ENCODE results near the gene ZFP28. TPM values are rescaled to one million over a fixed set of nuclear protein-coding genes. Genes with fewer than 3 reads are reported as not detected.
A peak's percentile ranks its signal among the peaks of the same experiment; 100 is the strongest.

The ZFP28 gene
- total RNA-seq, 2 donors from 2014 or later: 10.4 to 15.8 TPM

DNA sequence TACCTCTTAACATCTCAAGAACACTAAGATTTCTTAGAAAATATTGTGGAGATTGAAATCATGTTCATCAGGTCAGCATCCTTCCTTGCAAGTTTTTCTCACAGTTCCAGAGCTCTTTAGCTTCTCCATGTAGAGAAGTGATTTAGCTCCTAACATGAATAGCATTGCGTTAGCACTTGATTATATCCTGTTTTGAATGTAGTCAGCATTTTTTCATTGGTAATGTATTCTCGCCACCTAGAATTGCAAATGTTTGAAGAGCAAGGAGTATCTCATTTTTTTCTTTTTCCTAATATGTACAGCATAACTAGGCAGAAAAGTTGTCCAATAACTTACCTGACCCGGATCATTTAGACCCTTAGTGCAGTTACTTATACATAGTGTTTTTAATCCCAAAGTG lies 35.2 kb downstream of the ZFP28 start:
- Histone ChIP-seq H3K27ac (no peak overlapping the region), H3K36me3 (peaks cover 75% of the 10 kb centered on the region), H3K27me3 (replicated peaks; ENCODE audit: insufficient read depth) (no peaks in the 10 kb centered on the region), H3K4me1 (ENCODE audit: control insufficient read depth in 1 of 2, low read depth in 2 of 2) (no peaks in the 10 kb centered on the region), H3K4me3 (no peak overlapping the region), H3K9me3 (peaks cover 96% of the 10 kb centered on the region)
- DNase-seq (ENCODE audit: low spot score) (no peak), ATAC-seq (ENCODE audit: insufficient number of reproducible peaks, low FRiP score, low read depth) (no peak)
- TF ChIP-seq, protein P1, sequence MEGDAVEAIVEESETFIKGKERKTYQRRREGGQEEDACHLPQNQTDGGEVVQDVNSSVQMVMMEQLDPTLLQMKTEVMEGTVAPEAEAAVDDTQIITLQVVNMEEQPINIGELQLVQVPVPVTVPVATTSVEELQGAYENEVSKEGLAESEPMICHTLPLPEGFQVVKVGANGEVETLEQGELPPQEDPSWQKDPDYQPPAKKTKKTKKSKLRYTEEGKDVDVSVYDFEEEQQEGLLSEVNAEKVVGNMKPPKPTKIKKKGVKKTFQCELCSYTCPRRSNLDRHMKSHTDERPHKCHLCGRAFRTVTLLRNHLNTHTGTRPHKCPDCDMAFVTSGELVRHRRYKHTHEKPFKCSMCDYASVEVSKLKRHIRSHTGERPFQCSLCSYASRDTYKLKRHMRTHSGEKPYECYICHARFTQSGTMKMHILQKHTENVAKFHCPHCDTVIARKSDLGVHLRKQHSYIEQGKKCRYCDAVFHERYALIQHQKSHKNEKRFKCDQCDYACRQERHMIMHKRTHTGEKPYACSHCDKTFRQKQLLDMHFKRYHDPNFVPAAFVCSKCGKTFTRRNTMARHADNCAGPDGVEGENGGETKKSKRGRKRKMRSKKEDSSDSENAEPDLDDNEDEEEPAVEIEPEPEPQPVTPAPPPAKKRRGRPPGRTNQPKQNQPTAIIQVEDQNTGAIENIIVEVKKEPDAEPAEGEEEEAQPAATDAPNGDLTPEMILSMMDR (IDR thresholded peaks at IDR 0.05): no peak

DNA sequence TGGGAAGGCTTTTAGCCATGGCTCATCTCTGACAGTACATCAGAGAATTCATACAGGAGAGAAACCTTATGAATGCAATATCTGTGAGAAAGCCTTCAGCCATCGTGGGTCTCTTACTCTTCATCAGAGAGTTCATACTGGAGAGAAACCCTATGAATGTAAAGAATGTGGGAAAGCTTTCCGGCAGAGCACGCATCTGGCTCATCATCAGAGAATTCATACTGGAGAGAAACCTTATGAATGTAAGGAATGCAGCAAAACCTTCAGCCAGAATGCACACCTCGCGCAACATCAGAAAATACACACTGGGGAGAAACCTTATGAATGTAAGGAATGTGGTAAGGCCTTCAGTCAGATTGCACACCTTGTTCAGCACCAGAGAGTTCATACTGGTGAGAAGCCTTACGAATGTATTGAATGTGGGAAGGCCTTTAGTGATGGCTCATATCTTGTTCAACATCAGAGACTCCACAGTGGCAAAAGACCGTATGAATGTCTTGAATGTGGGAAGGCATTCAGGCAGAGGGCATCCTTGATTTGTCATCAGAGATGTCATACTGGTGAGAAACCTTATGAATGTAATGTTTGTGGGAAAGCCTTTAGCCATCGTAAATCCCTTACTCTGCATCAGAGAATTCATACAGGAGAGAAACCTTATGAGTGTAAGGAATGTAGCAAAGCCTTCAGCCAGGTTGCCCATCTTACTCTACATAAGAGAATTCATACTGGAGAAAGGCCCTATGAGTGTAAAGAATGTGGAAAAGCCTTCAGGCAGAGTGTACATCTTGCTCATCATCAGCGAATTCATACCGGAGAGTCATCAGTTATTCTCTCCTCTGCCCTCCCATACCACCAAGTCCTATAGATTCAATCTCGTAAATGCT lies 39.2 kb downstream of the ZFP28 start:
- TF ChIP-seq, protein P1 (IDR thresholded peaks at IDR 0.05): no peak
- Histone ChIP-seq H3K9me3 (peaks cover 98% of the 10 kb centered on the region), H3K4me3 (peak overlapping the region; percentile 18), H3K4me1 (ENCODE audit: control insufficient read depth in 1 of 2, low read depth in 2 of 2) (no peaks in the 10 kb centered on the region), H3K27me3 (replicated peaks; ENCODE audit: insufficient read depth) (no peaks in the 10 kb centered on the region), H3K36me3 (peaks cover 50% of the 10 kb centered on the region), H3K27ac (no peak overlapping the region)
- ATAC-seq (ENCODE audit: insufficient number of reproducible peaks, low FRiP score, low read depth): no peak
- no peak for DNase-seq (ENCODE audit: low spot score)

DNA sequence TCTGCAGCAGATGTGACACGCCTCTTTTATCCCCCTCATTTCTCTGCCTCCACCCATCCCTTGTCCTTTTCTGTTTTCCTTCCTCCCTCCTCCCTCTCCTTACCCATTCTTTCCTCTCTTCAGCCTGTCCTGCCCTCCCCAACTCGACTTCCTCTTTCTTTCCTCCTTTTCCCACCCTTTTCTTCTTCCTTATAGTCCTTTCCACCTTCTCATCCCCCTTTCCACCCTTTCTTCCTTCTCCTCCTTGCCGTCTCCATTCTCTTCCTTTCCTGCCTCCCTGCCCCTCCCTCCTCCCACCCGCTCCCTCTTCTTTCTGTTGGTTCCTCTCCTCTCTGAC lies 55.7 kb downstream of the ZFP28 start:
- Histone ChIP-seq H3K4me3 (peak overlapping the region; percentile 93), H3K4me1 (ENCODE audit: control insufficient read depth in 1 of 2, low read depth in 2 of 2) (peaks cover 6 to 9% of the 10 kb centered on the region in 2 donors), H3K27ac (peak overlapping the region in 1 of 2 donors; percentile 74), H3K9me3 (peaks cover 3% of the 10 kb centered on the region), H3K36me3 (no peaks in the 10 kb centered on the region), H3K27me3 (replicated peaks; ENCODE audit: insufficient read depth) (no peaks in the 10 kb centered on the region)
- ATAC-seq (ENCODE audit: insufficient number of reproducible peaks, low FRiP score, low read depth): no peak
- no peak for DNase-seq (ENCODE audit: low spot score)
- TF ChIP-seq, protein P1 (IDR thresholded peaks at IDR 0.05): no peak

DNA sequence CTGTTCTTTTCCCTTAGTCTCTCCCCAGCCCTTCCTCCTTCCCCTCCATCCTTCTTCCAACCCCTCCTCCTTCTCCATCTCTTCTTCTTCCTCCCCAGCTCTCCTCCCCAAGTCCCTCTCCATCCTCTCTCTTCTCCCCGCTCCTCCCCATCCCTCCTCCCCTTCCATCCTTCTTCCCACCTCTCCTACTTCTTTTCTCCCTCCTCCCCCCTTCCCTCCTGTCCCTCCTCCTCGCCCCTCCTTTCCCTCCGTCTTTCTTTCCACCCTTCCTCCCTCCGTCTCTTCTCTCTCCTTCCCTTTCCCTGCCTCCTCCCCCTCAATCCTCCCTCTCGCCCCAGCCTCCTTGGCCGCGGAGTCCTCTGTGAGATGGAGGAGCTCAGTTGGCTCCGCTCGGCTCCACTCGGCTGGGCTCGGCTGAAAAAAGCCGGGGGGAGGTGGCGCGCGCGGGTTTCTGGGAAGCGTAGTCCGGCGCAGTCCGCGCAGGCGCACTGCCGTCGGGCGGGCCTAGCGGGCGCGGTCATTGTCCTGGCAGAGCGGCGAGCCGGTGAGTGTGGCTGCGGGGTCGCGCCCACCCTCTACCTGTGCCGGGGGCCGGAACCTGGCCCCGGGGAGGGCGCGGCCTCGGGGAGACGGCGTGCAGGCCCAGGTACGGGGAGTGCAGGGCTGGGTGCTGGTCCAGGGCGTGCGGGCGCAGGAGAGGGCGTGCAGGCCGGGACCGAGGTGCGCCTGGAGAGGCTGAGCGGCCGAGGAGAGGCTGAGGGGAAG lies 56.2 kb downstream of the ZFP28 start, which contains the start of gene ZNF71:
ZNF71 (plus strand) TSS at position 520 of the 765 bp plus-strand sequence. CDS start 6,257 bp downstream, outside the sequence.
- H3K9me3 ChIP-seq: peaks cover 3% of the 10 kb centered on the region
- peak within 1 kb of the TSS; percentile 93 for H3K4me3 ChIP-seq
- H3K36me3 ChIP-seq: no peaks in the 10 kb centered on the region
- H3K27me3 ChIP-seq (replicated peaks; ENCODE audit: insufficient read depth): no peaks in the 10 kb centered on the region
- H3K27ac ChIP-seq: peak within 1 kb of the TSS; percentile 34 to 74
- peaks cover 6 to 9% of the 10 kb centered on the region in 2 donors for H3K4me1 ChIP-seq (ENCODE audit: control insufficient read depth in 1 of 2, low read depth in 2 of 2)
- TF ChIP-seq, protein P1 (IDR thresholded peaks at IDR 0.05): no peak
- ATAC-seq (ENCODE audit: insufficient number of reproducible peaks, low FRiP score, low read depth) (peak; percentile 67), DNase-seq (ENCODE audit: low spot score) (peak; percentile 58)

DNA sequence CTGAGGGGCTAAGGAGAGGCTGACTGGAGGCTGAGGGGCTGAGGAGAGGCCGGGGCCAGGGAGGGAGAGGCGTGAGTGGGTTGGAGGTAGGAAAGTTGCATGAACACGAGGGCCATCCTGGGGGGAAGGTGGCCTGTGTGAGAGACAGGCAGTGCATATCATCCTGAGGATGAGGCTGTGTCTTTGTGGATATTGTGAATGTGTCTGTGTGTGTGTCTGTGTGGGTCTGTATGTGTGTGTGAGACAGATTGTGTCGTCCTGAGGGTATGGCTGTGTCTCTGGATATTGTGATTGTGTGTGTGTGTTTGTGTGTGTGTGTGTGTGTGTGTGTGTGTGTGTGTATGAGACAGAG lies 56.8 kb downstream of the ZFP28 start:
- H3K36me3 ChIP-seq: peaks cover 2% of the 10 kb centered on the region
- peaks cover 6 to 9% of the 10 kb centered on the region in 2 donors for H3K4me1 ChIP-seq (ENCODE audit: control insufficient read depth in 1 of 2, low read depth in 2 of 2)
- no peaks in the 10 kb centered on the region for H3K9me3 ChIP-seq
- H3K4me3 ChIP-seq: peak overlapping the region; percentile 93
- peak overlapping the region; percentile 34 to 74 for H3K27ac ChIP-seq
- DNase-seq (ENCODE audit: low spot score) (no peak), ATAC-seq (ENCODE audit: insufficient number of reproducible peaks, low FRiP score, low read depth) (no peak)
- no peaks in the 10 kb centered on the region for H3K27me3 ChIP-seq (replicated peaks; ENCODE audit: insufficient read depth)
- TF ChIP-seq, protein P1 (IDR thresholded peaks at IDR 0.05): no peak
